Stomach (tissue), 9 donors: ENCODE measurements around the gene LAMB4. TPM values are rescaled to one million over a fixed set of nuclear protein-coding genes. Genes with fewer than 3 reads are reported as not detected.
"Not testable (repeated sequence)": the region's sequence is repeated elsewhere in the genome, so short reads cannot be mapped to it uniquely, and the experiment has no call there.

Source experiments
- DNase-seq, 2 donors: peaks; one replicate each; pipeline versions ENCODE4 v3.0.0 to v3.0.0-alpha.2; 2013 to 2019
- H3K27ac ChIP-seq, 5 donors: fragments of 200-600 bp in 4 of 5; sonication (generic) in 4 of 5; one replicate each; pipeline ENCODE4 v1.5.1; 2013 to 2019; ENCODE audit warnings: mild to moderate bottlenecking in 1 of 5, moderate library complexity in 1 of 5
- H3K27me3 ChIP-seq, 3 donors: fragments of 200-600 bp; sonication (generic); one replicate each; pipeline ENCODE4 v1.5.1; 2017 to 2019; ENCODE audit warnings: mixed run types in 1 of 3
- H3K36me3 ChIP-seq, 4 donors: fragments of 200-600 bp; sonication (generic); 1 replicate in 3 of 4; 2 replicates in 1 of 4; pipeline ENCODE4 v1.5.1; 2016 to 2019
- H3K4me1 ChIP-seq, 4 donors: fragments of 200-600 bp; sonication (generic); one replicate each; pipeline ENCODE4 v1.5.1; 2016 to 2019
- H3K4me3 ChIP-seq, 4 donors: fragments of 200-600 bp; sonication (generic) in 3 of 4; one replicate each; pipeline ENCODE4 v1.5.1; 2016 to 2019; ENCODE audit warnings: mild to moderate bottlenecking in 1 of 4
- H3K9me3 ChIP-seq, 4 donors: fragments of 200-600 bp; sonication (generic); one replicate each; pipeline ENCODE4 v1.5.1; 2016 to 2019
- CTCF ChIP-seq, 7 experiments: fragments of 450-650 bp in 4 of 7; fragments of 200-600 bp in 3 of 7; sonication (generic) in 3 of 7; IDR thresholded peaks; one replicate each; pipeline ENCODE4 v1.5.1; 2016 to 2019; ENCODE audit warnings: antibody characterized with exemption in 7 of 7, control low read depth in 2 of 7, mild to moderate bottlenecking in 1 of 7
- EP300 ChIP-seq: sonication (generic); formaldehyde crosslinking; IDR thresholded peaks from one replicate; pipeline ENCODE4 v1.6.1; 2017; ENCODE audit warnings: antibody characterized with exemption
- POLR2A ChIP-seq, 4 donors: fragments of 450-650 bp; IDR thresholded peaks; one replicate each; pipeline ENCODE4 v1.6.1; 2016; ENCODE audit warnings: antibody characterized with exemption in 4 of 4, control low read depth in 2 of 4, mild to moderate bottlenecking in 1 of 4, moderate library complexity in 1 of 4
- POLR2AphosphoS5 ChIP-seq, 3 donors: sonication (generic); formaldehyde crosslinking; IDR thresholded peaks; one replicate each; pipeline ENCODE4 v1.6.1; 2016; ENCODE audit warnings: antibody characterized with exemption in 3 of 3
- WGBS, 5 donors: extraction: QIAGEN DNeasy Blood & Tissue Kit in 3 of 5; methylation state at CpG; one replicate each; pipeline versions ENCODE4 v1.1.5 to v1.1.7; 2013 to 2018; 5-methylcytosine and 5-hydroxymethylcytosine counted together
- intact Hi-C: fragments of 100-400 bp; cut with DNase I; formaldehyde crosslinking; loops from one replicate; pipeline ENCODE4 v1.15.1; 2023; ENCODE audit warnings: low total_unique reads
- polyA plus RNA-seq, 3 donors: library from polyadenylated mRNA; stranded (reverse); fragments of 200-250 nt; gene quantifications; one replicate each; pipeline ENCODE4 v1.2.3, GENCODE V29; 2013
- total RNA-seq, 5 donors: library from RNA; depleted of rRNA; stranded (reverse); fragments of >200 nt; gene quantifications; one replicate each; pipeline versions ENCODE4 v1.1.0 to v1.2.3, GENCODE V29; 2014 to 2016
- donor health status: healthy with polysubstance abuse.
- donor health status: Bipolar disorder and iron deficiency.
- donor health status: healthy.

Gene LAMB4
- total and polyA plus RNA-seq, 8 donors, result under 0.01 to 8.5 (median 1.7) TPM; not detected in 2

GRCh38 chr7:108034586-108034985 lies 95.6 kb downstream of the LAMB4 start:
- H3K27me3 ChIP-seq, result no peaks in the 10 kb centered on the region
- H3K4me3 ChIP-seq, result no peak overlapping the region
- intact Hi-C loops, result no loop called here
- H3K36me3 ChIP-seq, result no peaks in the 10 kb centered on the region
- 71 to 86% (median 80%) methylated on average over 2 of the region's 2 CpGs for WGBS, 5 donors
- no peak overlapping the region for H3K27ac ChIP-seq
- no peaks in the 10 kb centered on the region for H3K4me1 ChIP-seq
- H3K9me3 ChIP-seq, result no peaks in the 10 kb centered on the region
- no peak for DNase-seq
- TF ChIP-seq POLR2A (IDR thresholded peaks at IDR 0.05), result no peak
- no peak for TF ChIP-seq EP300
- TF ChIP-seq POLR2AphosphoS5 (IDR thresholded peaks at IDR 0.05), result no peak
- no peak for TF ChIP-seq CTCF (IDR thresholded peaks at IDR 0.05)

- Histone ChIP-seq H3K27ac (no peak overlapping the region), H3K9me3 (no peaks in the 10 kb centered on the region), H3K36me3 (no peaks in the 10 kb centered on the region), H3K4me1 (no peaks in the 10 kb centered on the region), H3K4me3 (no peak overlapping the region), H3K27me3 (no peaks in the 10 kb centered on the region)
- WGBS, 5 donors, result 81 to 85% (median 82%) methylated on average over 5 of the region's 5 CpGs
- TF ChIP-seq POLR2AphosphoS5 (IDR thresholded peaks at IDR 0.05) (no peak), EP300 (no peak), POLR2A (IDR thresholded peaks at IDR 0.05) (no peak)
- no peak for DNase-seq
- intact Hi-C loops, result no loop called here
Observed at GRCh38 chr7:108033776-108034497, 96.2 kb downstream of the LAMB4 start.

- H3K27ac ChIP-seq, intact Hi-C loops, H3K27me3 ChIP-seq, H3K4me3 ChIP-seq, H3K4me1 ChIP-seq, DNase-seq, H3K9me3 ChIP-seq, H3K36me3 ChIP-seq: not testable (repeated sequence)
- WGBS, 5 donors, result 86 to 93% (median 91%) methylated on average over 8 of the region's 8 CpGs
Observed at GRCh38 chr7:108033309-108033708, 96.9 kb downstream of the LAMB4 start.

- no peaks in the 10 kb centered on the region for H3K9me3 ChIP-seq
- no peaks in the 10 kb centered on the region for H3K36me3 ChIP-seq
- no peak for TF ChIP-seq CTCF (IDR thresholded peaks at IDR 0.05)
- no peak for TF ChIP-seq POLR2AphosphoS5 (IDR thresholded peaks at IDR 0.05)
- TF ChIP-seq POLR2A (IDR thresholded peaks at IDR 0.05), result no peak
- no peak for TF ChIP-seq EP300
- intact Hi-C loops, result no loop called here
- H3K27me3 ChIP-seq, result no peaks in the 10 kb centered on the region
- H3K27ac ChIP-seq, result no peak overlapping the region
- H3K4me1 ChIP-seq, result peaks cover 0 to 6% (median 2%) of the 10 kb centered on the region in 4 donors
- DNase-seq, result no peak
- no peak overlapping the region for H3K4me3 ChIP-seq
- 93 to 99% (median 96%) methylated on average over 3 of the region's 3 CpGs for WGBS, 5 donors
Observed at GRCh38 chr7:108030516-108030915, 99.6 kb downstream of the LAMB4 start.

GRCh38 chr7:108029034-108029433 lies 101.1 kb downstream of the LAMB4 start:
- intact Hi-C loops, result no loop called here
- Histone ChIP-seq H3K27me3 (no peaks in the 10 kb centered on the region), H3K9me3 (no peaks in the 10 kb centered on the region), H3K27ac (no peak overlapping the region), H3K4me3 (no peak overlapping the region), H3K4me1 (peaks cover 0 to 6% (median 2%) of the 10 kb centered on the region in 4 donors), H3K36me3 (no peaks in the 10 kb centered on the region)
- 84 to 93% (median 89%) methylated on average over 3 of the region's 3 CpGs for WGBS, 5 donors
- no peak for DNase-seq
- TF ChIP-seq CTCF (IDR thresholded peaks at IDR 0.05) (no peak), POLR2A (IDR thresholded peaks at IDR 0.05) (no peak), EP300 (no peak), POLR2AphosphoS5 (IDR thresholded peaks at IDR 0.05) (no peak)
